Choroid plexus epithelial cell (primary cell): ENCODE measurements around the gene DISP2.

ENCODE experiments used
- DNase-seq: peaks from one replicate; pipeline ENCODE4 v3.0.0-alpha.2; 2010; ENCODE audit warnings: low read depth
- H3K4me3 ChIP-seq: 2 replicates; pipeline ENCODE4 v1.5.1; 2011; ENCODE audit warnings: low read depth, mild to moderate bottlenecking, control low read depth, low read length, moderate library complexity
- CTCF ChIP-seq: conservative IDR thresholded peaks from 2 replicates; pipeline ENCODE4 v1.5.1; 2011; ENCODE audit warnings: low read depth, mild to moderate bottlenecking, control low read depth, inconsistent platforms, low read length, moderate library complexity

The DISP2 gene

GRCh38 chr15:40425681-40426080 lies 67.7 kb downstream of the DISP2 start:
- no peak for TF ChIP-seq CTCF
- DNase-seq = no peak
- H3K4me3 ChIP-seq = no peak overlapping the region

- no peak for TF ChIP-seq CTCF
- no peak for DNase-seq
- no peak overlapping the region for H3K4me3 ChIP-seq
Measured at GRCh38 chr15:40427188-40427587, 69.2 kb downstream of the DISP2 start.

- DNase-seq = no peak
- TF ChIP-seq CTCF = no peak
- no peak overlapping the region for H3K4me3 ChIP-seq
Measured at GRCh38 chr15:40428185-40428584, 70.2 kb downstream of the DISP2 start.
